ENCODE measurements around the gene SORL1-AS1.
A peak's percentile ranks its signal among the peaks of the same experiment; 100 is the strongest.

SORL1-AS1 gene

DNA sequence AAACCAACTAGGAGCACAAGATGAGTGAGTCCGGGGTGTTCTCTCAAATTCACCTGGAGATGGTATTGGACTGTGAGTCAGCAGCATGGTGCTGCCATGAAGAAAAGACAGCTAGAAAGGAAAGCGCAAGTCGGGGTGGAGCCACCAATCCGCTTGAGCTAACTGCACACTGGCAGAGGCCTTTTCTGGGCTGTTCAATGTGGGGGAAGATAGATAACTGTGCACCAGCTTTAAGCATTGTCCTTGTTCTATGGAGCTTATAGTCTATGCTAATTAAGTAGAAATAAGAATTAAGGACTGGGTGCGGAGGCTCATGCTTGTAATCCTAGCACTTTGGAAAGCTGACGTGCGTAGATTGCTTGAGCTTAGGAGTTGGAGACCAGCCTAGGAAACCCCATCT, 21.9 kb upstream of the SORL1-AS1 start:
- DNase-seq = no peak

DNA sequence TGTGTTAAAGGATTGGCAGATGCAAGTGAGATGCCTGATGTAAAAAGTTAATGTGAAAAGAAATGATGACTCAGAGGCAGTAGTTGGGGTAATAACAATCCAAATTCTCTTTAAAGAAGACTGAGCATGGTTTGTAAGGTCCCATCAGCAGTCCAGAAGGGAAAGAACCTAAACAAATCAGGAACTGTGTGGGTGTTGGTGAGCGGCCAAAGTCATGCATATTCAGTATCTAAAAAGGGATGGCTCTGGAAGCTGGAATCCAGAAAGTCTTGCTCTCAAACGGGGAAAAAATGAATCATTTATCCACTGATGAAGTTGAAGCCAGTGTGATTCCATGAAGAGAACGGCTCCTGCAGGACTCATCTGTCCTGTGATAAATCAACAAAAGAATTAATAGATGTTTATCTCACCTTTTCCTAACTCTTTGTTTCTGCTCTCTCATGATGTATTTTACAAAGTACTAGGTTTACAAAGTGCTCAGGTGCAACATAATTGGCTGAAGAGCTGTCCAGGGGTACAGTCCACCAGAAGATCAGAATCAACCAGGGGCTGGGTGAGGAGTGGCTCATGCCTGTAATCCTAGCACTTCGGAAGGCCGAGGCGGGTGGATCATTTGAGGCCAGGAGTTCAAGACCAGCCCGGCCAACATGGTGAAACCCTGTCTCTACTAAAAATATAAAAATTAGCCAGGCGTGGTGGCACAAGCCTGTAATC, 20.5 kb upstream of the SORL1-AS1 start:
- DNase-seq = peak; percentile 74 to 83

DNA sequence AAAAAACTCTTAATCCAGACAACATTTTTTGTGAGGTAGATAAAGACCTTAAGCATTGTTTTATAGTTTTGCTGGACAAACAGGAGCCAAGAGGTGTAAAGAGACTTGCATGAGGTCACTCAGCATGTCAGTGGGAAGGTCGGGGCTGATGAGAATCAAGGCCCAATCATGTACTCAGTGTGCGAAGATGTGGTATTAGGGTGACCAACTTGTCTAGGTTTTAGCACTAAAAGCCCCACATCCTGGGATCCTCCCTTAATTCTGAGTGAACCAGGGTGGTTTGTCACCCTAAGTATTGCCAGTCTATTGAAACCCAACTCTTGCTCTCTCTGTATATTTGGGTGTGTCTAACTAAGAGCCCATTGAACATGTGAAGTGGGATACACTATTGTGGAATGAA, 19.5 kb upstream of the SORL1-AS1 start:
- no peak for DNase-seq

DNA sequence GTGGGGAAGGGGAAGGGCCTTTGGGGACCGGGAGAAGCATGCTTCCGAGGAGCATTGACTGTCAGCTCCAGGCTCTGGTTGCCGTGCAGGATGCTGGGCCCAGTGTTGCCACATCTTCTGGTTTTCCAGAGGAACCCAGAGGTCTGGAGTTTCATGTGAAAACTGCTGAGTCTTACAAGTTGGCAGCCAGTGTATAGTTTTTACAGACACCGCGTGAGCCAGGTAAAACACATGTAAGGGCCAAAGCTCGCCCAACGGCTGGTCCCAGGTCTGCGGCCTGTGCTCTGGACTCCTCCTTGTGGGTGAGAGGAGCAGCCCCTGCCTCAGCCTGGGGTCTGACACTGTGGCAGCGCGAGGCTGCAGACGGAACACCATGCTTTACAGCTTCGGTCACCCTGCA, 18.4 kb upstream of the SORL1-AS1 start:
- no peak for DNase-seq

DNA sequence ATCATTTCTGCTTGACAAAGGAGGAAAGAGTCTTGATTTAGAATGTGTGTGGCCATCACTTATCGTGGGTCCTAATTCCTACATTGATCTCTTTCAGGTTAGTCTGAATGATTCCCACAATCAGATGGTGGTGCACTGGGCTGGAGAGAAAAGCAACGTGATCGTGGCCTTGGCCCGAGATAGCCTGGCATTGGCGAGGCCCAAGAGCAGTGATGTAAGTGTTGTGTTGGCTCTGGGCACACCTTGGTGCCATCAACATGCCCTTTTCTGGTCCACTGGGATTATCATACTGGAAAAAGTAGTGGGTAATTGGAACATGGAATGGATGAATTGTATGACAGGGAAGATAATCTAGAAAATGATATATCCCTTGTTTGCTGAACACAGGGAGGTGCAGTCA, 17.1 kb upstream of the SORL1-AS1 start:
- no peak for DNase-seq

DNA sequence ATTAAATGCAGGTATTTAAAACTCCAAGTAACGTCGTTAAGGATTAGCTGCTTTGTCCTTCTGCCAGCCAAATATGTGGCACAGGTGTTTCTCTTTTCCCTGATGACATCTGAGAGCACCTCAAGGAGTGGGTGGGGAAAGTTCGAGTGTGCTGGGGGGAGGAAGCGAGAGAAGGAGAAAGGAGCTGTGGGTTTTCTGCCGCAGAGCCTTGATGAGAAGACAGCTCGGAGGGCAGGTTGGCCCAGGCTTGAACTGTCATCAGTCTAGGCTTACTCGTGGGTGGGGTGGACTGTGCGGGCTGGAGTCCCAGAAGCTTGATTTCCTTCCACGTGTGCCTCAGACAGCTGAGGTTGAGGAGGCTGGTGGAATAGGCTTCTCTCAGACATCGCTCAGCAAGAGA, 15.2 kb upstream of the SORL1-AS1 start:
- DNase-seq = peak in 1 of 2 donors; percentile 36

DNA sequence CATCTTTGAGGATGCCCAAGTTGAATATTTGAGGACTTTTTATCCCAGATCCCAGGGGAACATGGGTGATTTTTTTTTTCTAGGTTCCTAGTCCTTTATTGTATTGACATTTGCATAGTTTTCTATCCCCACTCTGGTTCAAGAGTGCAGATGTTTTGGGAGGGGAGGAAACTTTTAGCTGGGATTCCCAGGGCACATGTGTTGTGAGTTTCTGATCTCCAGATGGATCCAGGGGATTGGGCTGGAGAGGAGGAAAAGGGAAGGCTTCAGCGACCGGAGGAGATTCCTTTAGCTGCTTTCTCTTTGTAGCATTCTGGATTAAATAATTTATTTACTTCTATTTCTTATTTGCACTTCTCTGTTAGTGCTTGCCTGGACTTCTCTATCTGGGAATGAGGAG, 14.7 kb upstream of the SORL1-AS1 start:
- no peak for DNase-seq

DNA sequence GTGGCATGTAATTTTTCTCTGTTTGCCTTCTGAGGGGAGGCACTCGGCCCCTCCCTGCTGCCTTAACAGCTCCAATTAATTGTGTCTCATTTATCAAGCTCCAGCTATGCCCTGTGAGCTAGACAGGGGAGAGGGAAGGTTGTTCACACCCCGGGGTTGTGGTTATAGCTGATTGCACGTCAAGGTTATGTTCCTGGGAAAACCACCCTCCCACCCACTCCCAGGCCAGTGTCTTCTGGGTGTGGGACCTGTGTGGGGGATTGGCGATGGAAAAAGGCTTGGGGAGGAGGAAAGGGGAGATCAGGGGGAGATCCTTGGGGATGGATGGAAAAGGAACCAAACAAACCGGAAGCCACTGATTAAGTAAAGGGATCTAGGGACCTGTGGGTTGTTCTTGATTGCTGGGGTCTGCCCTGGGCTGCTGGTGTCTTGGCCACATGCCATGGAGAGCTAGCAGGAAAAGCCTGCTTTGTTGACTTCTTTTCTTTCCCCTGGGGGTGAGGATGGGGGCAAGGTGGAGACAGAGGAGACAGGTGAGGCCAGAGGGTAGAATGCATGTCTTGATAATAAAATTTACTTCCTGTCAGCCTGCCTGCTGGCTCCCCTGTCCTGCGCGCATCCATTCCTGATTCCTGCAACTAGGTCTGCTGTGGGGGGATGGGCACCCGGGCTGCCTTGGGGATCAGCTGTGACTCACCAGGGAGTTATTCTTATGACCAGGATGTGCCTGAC, 13.5 kb upstream of the SORL1-AS1 start:
- DNase-seq = peak in 1 of 2 donors; percentile 38

DNA sequence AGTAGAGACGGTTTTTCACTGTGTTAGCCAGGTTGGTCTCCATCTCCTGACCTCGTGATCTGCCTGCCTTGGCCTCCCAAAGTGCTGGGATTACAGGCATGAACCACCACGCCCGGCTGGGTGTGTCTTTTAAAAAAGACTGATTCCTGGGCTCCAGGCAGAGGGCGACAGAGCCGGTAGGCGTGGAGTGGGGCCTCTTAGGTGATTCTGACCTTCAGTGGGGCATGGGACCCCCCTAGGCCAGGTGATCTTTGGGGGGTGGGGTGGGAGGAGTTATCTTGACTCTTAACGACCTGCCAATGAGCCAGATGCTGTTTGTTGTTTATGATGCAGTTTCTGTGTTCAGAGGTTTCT, 12.9 kb upstream of the SORL1-AS1 start:
- DNase-seq = no peak

DNA sequence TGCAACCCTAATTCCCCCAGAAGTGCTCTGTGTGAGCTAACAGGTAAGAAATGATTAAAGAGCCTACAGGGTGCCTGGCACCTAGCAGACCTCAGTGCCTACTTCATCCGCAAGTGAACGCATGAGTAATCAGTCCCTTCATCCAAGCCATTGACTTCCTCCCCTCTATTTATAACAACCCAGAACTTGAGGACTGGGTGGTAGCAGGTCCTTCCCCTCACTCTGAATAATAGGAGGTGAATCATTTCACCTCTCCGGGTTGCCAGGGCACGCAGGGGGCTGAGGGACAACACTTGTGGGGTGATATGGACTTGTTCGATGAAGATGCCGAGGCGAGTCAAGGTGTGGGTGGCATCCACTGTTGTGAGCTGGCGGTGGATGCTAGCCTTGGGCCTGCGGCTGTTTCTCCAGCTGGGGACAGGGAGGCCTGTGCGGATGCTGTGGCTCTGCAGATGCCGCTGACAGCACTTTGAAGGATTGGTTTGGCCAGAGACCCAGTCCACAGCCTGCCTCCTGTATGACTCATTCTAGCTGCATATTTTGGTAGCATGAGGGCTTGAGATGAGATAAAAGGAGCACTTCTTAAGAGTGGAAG, 11.7 kb upstream of the SORL1-AS1 start:
- no peak for DNase-seq

DNA sequence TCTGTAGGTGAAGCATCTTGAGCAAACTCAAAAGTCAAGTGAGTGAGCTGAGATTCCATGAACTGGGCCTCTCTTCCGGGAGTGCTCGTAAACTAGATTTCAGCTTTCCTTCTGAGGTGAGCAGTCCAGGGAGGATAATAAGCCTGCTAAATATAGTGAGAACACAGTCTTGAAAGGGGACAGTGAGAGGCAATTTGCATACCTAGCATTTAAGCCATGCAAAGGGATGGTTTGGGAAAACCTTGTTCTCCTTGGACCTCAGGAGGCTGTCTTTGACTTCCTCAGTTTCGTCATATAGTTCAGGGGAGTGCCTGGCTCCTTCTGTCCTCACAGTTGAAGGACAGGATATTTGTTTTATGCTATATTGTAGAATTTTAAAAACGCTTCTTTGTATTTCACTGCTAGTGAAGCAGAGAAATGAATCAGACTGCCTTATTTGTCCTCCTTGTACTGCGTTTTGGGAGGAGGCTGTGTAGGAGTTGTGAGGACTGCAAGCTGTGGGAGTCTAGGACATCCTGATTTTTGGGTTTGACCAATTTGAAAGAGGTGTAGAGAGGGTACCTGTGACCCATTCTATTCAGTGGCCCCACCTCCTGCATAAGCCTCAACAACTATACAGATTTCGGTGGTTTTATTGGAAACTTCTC, 11.0 kb upstream of the SORL1-AS1 start:
- DNase-seq = no peak

DNA sequence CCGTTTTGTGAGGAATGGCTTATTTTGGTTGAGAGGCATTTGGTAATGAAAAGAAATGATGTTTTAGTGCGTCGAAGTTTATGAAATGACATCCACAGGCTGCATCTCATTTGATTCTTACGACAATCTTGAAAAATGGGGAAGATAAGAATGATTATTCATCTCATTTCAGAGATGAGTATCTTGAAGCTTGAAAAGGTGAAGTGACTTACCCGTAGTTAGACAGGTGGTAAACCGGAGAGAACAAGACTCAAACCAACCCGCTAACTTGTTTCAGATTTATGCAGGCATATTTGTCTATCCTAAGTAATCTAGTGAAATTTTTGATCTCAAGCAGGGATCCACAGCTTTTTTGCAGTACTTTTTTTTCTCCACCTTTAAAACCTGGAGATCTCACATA, 9.1 kb upstream of the SORL1-AS1 start:
- DNase-seq = no peak

DNA sequence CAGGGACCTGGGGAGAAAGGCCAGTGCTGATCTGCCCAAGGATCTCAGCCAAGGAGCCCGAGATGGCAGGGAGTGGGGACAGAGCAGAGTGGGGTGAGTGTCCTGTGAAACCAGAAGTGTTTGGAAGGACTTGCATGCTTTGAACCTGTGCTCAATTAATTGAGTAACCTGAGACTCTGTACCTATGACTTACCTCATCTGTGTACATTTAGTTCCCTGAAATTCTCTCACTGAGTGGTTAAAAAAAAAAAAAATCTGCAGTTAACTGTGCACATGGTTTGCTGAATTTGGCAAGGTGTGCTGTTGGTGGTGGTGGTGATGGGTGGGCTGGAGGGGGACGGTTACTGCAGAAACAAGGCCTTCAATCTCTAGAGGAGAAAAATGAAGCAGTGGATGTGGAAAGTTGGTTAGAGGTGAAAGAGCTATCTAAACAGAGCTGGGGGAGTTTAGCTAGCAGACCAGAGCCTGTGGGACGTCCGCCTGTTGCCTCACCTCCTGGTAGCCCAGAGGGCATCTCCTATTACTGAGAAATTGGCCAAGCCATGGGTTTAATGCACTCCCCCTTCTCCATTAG, 8.3 kb upstream of the SORL1-AS1 start:
- no peak for DNase-seq

DNA sequence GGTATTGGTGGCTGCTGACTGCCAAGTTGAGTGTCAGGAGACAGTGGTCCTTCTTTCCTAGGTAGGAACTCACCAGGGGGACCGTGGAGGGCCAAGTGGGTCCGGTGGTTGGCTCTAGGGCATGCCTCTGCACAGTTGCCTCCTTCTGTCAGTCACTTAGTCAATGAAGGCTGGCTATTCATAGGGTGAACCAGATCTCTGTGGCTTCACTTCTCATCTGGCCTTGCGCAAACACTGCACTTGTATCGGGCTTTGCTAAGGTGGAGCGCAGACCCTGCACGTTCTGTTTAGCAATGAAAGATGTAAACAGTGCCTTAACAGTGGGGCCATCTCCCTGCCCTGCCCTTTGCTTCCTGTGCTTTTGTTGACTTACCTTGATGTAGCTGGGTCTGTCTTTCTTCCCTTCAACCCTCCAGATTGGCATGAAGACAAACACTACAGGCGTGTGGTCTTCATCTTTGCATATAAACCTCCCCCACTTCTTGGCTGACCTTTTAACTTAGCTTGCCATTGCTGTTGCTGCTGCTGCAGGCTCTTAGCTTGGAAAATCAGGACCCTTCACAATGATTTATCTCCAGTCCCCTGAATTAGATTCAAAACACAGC, 6.7 kb upstream of the SORL1-AS1 start:
- no peak for DNase-seq

DNA sequence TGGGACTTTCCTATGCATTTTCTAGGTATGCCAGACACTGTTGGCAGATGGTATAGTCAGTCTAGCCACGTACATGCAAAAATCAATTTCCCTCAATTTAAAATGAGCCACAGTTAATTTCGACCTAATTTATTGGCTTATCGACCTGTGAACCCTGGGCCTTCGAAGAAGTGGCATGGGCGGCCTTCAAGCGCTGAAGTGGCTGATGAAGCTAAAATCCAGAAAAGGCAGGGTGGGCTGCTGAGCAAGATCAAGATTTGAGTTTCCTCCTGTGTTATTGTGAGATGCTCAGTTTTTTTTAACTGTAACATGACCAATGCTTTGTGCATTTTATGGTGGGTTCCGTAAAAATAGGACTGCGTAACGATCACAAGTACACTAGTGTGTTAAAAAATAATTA, 5.8 kb upstream of the SORL1-AS1 start:
- DNase-seq = no peak

DNA sequence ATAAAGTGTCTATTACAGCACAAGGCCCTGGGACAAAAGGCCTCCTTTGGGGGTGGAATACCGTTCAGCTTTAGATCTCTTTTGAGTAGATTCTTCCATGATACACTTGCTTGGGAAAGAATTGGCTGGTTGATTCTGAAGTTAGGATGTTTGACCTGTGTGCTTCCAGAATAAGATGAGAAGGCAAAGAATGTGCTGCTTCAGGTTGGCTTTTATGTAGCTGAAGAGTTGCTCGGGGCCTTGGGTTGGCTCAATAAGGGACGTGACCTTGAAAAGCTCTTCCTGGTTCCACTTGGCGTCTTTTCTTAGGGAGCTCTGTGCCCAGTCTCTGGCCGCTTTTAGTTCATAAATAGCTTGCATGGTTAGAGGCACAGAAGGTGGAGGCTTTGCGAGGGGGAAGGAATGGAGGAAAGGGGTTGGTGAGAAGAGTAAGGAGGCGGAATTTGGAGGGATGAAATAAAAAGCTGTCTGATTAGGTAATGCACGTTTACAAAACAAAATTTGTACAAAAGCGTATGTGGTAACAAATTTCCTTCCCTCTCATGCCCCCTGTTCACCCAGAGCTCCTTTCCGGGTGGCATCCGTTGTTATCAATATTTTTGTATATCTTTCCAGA, 4.2 kb upstream of the SORL1-AS1 start:
- no peak for DNase-seq

DNA sequence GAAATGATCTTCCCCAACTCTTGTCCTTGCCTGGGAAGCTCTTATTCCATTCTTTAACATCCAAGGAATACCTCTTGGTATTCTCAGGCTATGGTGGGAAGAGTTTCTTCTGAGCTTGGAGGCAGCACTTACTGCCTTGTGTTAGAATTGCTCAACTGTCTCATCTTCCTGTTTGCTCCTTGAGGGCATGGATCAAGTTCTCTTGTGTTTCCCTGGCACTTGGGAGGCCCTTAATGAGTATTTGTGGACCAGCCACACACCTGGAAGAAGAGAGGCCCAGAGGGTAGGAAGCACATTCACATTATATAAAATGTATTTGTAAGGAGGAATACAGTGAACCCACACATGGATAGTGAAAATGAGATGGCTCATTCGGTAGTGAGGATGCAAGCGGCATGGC, 3.4 kb upstream of the SORL1-AS1 start:
- peak in 1 of 2 donors; percentile 26 for DNase-seq

DNA sequence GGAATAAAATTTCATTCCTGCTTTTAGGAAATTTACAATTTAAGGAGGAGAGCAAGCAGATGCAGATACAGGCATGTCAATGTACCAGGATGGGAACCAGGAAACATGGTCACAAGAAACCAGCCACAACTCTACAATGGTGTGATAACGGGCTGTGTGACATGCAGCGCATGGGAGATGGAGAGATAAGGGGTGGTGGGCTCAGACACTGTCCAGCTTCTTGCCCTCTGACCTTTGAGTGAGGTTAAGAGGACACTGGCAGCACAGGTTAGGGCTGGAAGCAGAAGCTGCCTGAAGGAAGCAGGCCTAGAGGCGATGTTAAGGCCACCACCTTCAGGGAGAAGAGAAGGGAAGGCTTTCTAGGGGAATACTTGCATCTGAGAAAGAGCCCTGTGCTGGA, 2.3 kb upstream of the SORL1-AS1 start:
- DNase-seq = no peak

DNA sequence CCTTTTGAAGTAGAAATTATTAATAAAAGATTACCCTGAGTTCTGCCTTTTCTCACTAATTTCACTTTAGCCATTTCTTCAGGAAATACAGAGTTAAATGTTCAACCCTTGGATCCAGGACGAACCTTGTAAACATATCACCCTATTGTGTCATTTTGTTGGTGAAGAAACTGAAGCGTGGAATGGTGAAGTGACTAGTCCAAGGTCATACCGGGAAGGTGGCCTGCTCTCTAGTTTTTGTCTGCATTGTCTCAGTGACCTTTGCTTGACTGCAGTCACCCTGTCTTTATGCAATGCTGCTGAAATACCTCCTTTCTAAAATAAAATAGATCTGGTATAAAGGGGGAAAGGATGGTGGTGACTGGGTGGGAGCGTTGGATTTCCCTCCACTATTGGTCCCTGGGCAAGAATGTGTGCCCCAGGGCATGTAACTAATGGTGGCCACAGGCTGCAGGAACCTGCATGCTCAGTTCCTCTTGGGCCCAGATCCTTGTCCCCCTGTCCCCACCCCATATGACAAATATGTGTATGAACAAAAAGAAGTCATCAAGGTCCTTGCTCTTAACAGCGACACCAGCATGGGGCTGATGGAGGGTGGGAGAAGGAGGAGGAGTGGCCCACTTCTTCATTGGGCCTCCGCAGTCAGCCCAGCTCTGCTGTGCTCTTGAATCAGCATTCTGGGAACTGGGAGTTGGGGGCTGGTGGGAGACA, 977 bp upstream of the SORL1-AS1 start:
- DNase-seq = no peak

DNA sequence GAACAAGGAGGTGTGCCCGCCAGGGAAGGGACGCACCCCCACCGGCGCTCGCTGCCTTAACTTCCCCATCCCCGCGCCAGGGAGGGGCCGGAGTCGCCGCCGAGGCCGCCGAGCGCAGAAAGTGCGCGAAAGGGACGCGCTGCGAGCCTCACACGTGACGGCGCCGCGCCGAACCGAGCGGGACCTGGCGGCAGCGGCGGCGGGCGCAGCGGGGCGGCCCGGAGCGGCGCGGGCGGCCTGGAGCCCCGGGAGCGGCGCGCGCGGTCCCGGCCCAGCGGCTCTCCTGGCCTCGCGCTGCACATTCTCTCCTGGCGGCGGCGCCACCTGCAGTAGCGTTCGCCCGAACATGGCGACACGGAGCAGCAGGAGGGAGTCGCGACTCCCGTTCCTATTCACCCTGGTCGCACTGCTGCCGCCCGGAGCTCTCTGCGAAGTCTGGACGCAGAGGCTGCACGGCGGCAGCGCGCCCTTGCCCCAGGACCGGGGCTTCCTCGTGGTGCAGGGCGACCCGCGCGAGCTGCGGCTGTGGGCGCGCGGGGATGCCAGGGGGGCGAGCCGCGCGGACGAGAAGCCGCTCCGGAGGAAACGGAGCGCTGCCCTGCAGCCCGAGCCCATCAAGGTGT, 670 bp downstream of the SORL1-AS1 start, which contains the start of gene SORL1:
Gene SORL1 (plus strand): TSS at position 329 of the 623 bp plus-strand sequence. CDS start 18 bp downstream, at position 347.
- DNase-seq = peak; percentile 46 to 54

All from inflammatory macrophage (primary cell).